HepG2 (cell line): ENCODE data around the gene ZNF428. TPM values are rescaled to one million over a fixed set of nuclear protein-coding genes. Genes with fewer than 3 reads are reported as not detected.

ENCODE experiments used
- ARHGAP35 ChIP-seq: sonication (generic); formaldehyde crosslinking; IDR thresholded peaks from 2 replicates; pipeline ENCODE4 v1.9.0; 2022; ENCODE audit warnings: mild to moderate bottlenecking, inconsistent platforms, moderate library complexity, missing genetic modification reagents, borderline replicate concordance
- ARID2 ChIP-seq: sonication (generic); formaldehyde crosslinking; IDR thresholded peaks from 2 replicates; pipeline ENCODE4 v1.8.1; 2022; ENCODE audit warnings: mild to moderate bottlenecking, missing genetic modification reagents, borderline replicate concordance
- ATM ChIP-seq: fragments of 450-650 bp; IDR thresholded peaks from 2 replicates; pipeline ENCODE4 v1.7.1; 2017; ENCODE audit warnings: mild to moderate bottlenecking, borderline replicate concordance
- BORCS8-MEF2B ChIP-seq: sonication (generic); formaldehyde crosslinking; IDR thresholded peaks from 2 replicates; pipeline ENCODE4 v1.8.0; 2022; ENCODE audit warnings: mild to moderate bottlenecking, missing genetic modification reagents
- CBFB ChIP-seq: sonication (generic); formaldehyde crosslinking; IDR thresholded peaks from 2 replicates; pipeline ENCODE4 v1.4.0; 2020; ENCODE audit warnings: missing genetic modification reagents
- KMT2B ChIP-seq: IDR thresholded peaks from 2 replicates; pipeline ENCODE4 v1.6.1; 2016; ENCODE audit warnings: missing genetic modification reagents, missing compliant biosample characterization
- LRRFIP1 ChIP-seq: sonication (generic); formaldehyde crosslinking; conservative IDR thresholded peaks from 2 replicates; pipeline ENCODE4 v1.4.0; 2020; ENCODE audit warnings: missing genetic modification reagents
- MYPOP ChIP-seq: sonication (generic); formaldehyde crosslinking; IDR thresholded peaks from 2 replicates; pipeline ENCODE4 v1.8.1; 2023; ENCODE audit warnings: mild to moderate bottlenecking, moderate library complexity, missing genetic modification reagents
- NFE2L2 ChIP-seq: fragments of 150-350 bp; IDR thresholded peaks from 2 replicates; pipeline ENCODE4 v1.6.1; 2014; ENCODE audit warnings: low read length
- PHF5A ChIP-seq: IDR thresholded peaks from one replicate; pipeline ENCODE4 v1.6.1; 2018; ENCODE audit warnings: low read depth, missing genetic modification reagents; ENCODE audit not compliant: unreplicated experiment
- SIN3B ChIP-seq: fragments of 150-350 bp; IDR thresholded peaks from 2 replicates; pipeline ENCODE4 v1.6.1; 2014; ENCODE audit warnings: low read length
- ZNF160 ChIP-seq: sonication (generic); formaldehyde crosslinking; IDR thresholded peaks from 2 replicates; pipeline ENCODE4 v1.8.0; 2022; ENCODE audit warnings: mild to moderate bottlenecking, inconsistent platforms, missing genetic modification reagents
- ZNF354B ChIP-seq: sonication (generic); formaldehyde crosslinking; IDR thresholded peaks from 2 replicates; pipeline ENCODE4 v1.8.0; 2022; ENCODE audit warnings: mild to moderate bottlenecking, missing genetic modification reagents
- ZNF570 ChIP-seq: sonication (generic); formaldehyde crosslinking; IDR thresholded peaks from 2 replicates; pipeline ENCODE4 v1.4.0; 2020; ENCODE audit warnings: mild to moderate bottlenecking, missing genetic modification reagents, borderline replicate concordance
- ZNF777 ChIP-seq: sonication (generic); formaldehyde crosslinking; IDR thresholded peaks from 2 replicates; pipeline ENCODE4 v1.4.0; 2020; ENCODE audit warnings: missing genetic modification reagents
- ZNF841 ChIP-seq: sonication (generic); formaldehyde crosslinking; IDR thresholded peaks from 2 replicates; pipeline ENCODE4 v1.8.1; 2023; ENCODE audit warnings: missing genetic modification reagents, borderline replicate concordance
- polyA plus RNA-seq, 8 experiments: library from polyadenylated mRNA; depleted of rRNA in 3 of 8; stranded (reverse) in 7 of 8; unstranded in 1 of 8; fragments of >200 nt; fragmentation: Illumina TruSeq in 4 of 8; extraction: Trizol in 4 of 8; gene quantifications; 2 replicates each; pipeline versions ENCODE4 v1.2.1 to v1.2.3, GENCODE V29; 2011 to 2016; ENCODE audit warnings: low read depth in 4 of 8, missing spikeins in 1 of 8, mixed read lengths in 1 of 8; ENCODE audit not compliant: insufficient read depth in 1 of 8
- total RNA-seq, 5 experiments: library from RNA; depleted of rRNA; stranded (reverse); fragments of >200 nt; fragmentation: Illumina TruSeq; extraction: Trizol; gene quantifications; 2 replicates each; pipeline ENCODE4 v1.2.3, GENCODE V29; 2016; ENCODE audit warnings: low read depth in 1 of 5
- TF ChIP-seq, protein P1 (sequence below): IDR thresholded peaks from 2 replicates; pipeline ENCODE4 v1.6.1; 2018; ENCODE audit warnings: missing genetic modification reagents
- TF ChIP-seq, protein P2 (sequence below): sonication (generic); formaldehyde crosslinking; IDR thresholded peaks from 2 replicates; pipeline ENCODE4 v1.9.0; 2021; ENCODE audit warnings: mild to moderate bottlenecking, missing genetic modification reagents

Gene ZNF428
- total and polyA plus RNA-seq, 2 of the 13 experiments (the other 11 are each of a cell fraction or from before 2014, with no cell fraction given): 10.4 to 26.9 TPM

DNA sequence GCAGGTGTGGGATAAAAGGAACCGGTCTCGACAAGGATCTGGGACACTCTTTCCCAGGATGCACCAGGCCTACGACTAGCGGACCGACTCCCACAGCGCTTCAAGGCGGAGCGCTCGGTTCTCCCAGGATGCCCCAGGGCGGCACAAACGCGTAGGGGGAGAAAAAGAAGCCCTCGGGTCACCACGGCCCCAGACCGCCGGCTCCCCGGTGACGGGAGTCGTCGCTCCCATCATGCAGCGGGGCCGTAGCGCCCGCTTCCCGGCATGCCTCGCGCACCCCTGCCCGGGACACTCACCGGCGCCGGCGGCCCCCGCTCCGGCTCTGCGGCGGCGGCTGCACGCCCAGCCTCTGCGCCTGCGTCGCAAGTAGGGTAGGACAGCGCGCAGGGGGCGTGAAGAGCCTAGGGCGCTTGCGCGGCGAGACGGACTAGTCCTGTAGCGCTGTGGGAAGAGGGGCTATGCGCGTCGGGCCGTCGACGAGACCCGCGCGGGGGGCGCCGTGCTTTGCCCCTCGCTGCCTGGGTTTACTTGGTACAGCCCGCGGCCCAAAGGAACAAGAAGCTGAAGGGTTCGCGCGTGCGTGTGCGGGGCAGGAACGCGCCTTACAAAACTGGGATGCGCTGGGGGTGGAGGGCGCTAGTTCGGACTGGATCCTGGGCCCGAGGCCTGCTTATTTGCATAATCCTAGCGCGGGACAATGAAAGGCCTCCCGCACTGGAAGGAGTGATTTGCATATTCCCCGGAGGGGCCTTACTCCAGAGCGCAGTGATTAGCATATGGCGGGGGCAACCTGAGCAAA lies at the start of gene ZNF428 (continued):
- TF ChIP-seq BORCS8-MEF2B (CRISPR knock-in tag) (peak; percentile 90; the same call in 1 of the 2 replicates), CBFB (CRISPR knock-in tag) (peak; percentile 46), ARHGAP35 (CRISPR knock-in tag) (peak; percentile 68; the same call in 1 of the 2 replicates), ZNF160 (peak; percentile 88; the same call in 1 of the 2 replicates), NFE2L2 (no peak), ZNF354B (CRISPR knock-in tag) (peak; percentile 26; the same call in 1 of the 2 replicates), MYPOP (CRISPR knock-in tag) (peak; percentile 99), ATM (no peak), LRRFIP1 (CRISPR knock-in tag) (no peak), ARID2 (peak; percentile 76; the same call in 1 of the 2 replicates), SIN3B (no peak), PHF5A (CRISPR knock-in tag) (peak; percentile 30), ZNF570 (CRISPR knock-in tag) (peak; percentile 91; the same call in 1 of the 2 replicates), ZNF841 (CRISPR knock-in tag) (no peak), ZNF777 (CRISPR knock-in tag) (peak; percentile 89), KMT2B (CRISPR knock-in tag) (peak; percentile 55; the same call in 1 of the 2 replicates)
- TF ChIP-seq, protein P1, sequence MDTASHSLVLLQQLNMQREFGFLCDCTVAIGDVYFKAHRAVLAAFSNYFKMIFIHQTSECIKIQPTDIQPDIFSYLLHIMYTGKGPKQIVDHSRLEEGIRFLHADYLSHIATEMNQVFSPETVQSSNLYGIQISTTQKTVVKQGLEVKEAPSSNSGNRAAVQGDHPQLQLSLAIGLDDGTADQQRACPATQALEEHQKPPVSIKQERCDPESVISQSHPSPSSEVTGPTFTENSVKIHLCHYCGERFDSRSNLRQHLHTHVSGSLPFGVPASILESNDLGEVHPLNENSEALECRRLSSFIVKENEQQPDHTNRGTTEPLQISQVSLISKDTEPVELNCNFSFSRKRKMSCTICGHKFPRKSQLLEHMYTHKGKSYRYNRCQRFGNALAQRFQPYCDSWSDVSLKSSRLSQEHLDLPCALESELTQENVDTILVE: peak; percentile 98
- TF ChIP-seq, protein P2, sequence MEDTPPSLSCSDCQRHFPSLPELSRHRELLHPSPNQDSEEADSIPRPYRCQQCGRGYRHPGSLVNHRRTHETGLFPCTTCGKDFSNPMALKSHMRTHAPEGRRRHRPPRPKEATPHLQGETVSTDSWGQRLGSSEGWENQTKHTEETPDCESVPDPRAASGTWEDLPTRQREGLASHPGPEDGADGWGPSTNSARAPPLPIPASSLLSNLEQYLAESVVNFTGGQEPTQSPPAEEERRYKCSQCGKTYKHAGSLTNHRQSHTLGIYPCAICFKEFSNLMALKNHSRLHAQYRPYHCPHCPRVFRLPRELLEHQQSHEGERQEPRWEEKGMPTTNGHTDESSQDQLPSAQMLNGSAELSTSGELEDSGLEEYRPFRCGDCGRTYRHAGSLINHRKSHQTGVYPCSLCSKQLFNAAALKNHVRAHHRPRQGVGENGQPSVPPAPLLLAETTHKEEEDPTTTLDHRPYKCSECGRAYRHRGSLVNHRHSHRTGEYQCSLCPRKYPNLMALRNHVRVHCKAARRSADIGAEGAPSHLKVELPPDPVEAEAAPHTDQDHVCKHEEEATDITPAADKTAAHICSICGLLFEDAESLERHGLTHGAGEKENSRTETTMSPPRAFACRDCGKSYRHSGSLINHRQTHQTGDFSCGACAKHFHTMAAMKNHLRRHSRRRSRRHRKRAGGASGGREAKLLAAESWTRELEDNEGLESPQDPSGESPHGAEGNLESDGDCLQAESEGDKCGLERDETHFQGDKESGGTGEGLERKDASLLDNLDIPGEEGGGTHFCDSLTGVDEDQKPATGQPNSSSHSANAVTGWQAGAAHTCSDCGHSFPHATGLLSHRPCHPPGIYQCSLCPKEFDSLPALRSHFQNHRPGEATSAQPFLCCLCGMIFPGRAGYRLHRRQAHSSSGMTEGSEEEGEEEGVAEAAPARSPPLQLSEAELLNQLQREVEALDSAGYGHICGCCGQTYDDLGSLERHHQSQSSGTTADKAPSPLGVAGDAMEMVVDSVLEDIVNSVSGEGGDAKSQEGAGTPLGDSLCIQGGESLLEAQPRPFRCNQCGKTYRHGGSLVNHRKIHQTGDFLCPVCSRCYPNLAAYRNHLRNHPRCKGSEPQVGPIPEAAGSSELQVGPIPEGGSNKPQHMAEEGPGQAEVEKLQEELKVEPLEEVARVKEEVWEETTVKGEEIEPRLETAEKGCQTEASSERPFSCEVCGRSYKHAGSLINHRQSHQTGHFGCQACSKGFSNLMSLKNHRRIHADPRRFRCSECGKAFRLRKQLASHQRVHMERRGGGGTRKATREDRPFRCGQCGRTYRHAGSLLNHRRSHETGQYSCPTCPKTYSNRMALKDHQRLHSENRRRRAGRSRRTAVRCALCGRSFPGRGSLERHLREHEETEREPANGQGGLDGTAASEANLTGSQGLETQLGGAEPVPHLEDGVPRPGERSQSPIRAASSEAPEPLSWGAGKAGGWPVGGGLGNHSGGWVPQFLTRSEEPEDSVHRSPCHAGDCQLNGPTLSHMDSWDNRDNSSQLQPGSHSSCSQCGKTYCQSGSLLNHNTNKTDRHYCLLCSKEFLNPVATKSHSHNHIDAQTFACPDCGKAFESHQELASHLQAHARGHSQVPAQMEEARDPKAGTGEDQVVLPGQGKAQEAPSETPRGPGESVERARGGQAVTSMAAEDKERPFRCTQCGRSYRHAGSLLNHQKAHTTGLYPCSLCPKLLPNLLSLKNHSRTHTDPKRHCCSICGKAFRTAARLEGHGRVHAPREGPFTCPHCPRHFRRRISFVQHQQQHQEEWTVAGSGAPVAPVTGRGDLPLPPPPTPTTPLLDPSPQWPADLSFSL (CRISPR knock-in tag): no peak
